Measurements from ENCODE around the gene WBP1L.

GRCh38 chr10:102745157-102745556 lies 1.4 kb downstream of the WBP1L start:
- TF ChIP-seq EZH2 (conservative IDR thresholded peaks at IDR 0.05; ENCODE audit: low read depth, low read length): no peak
- no peak for TF ChIP-seq CREB1 (IDR thresholded peaks at IDR 0.05)
- no peak for TF ChIP-seq CREB1 (CRISPR knock-in tag; IDR thresholded peaks at IDR 0.05)
- no peak for TF ChIP-seq SP1 (IDR thresholded peaks at IDR 0.05)
- TF ChIP-seq SP1 (CRISPR knock-in tag; IDR thresholded peaks at IDR 0.05): no peak
- TF ChIP-seq, protein P1, sequence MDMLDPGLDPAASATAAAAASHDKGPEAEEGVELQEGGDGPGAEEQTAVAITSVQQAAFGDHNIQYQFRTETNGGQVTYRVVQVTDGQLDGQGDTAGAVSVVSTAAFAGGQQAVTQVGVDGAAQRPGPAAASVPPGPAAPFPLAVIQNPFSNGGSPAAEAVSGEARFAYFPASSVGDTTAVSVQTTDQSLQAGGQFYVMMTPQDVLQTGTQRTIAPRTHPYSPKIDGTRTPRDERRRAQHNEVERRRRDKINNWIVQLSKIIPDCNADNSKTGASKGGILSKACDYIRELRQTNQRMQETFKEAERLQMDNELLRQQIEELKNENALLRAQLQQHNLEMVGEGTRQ (IDR thresholded peaks at IDR 0.05; ENCODE audit: low read depth, low read length): no peak
- TF ChIP-seq, protein P1 (CRISPR knock-in tag; IDR thresholded peaks at IDR 0.05; ENCODE audit: borderline replicate concordance): no peak
- no peak for TF ChIP-seq FOXM1 (CRISPR knock-in tag; IDR thresholded peaks at IDR 0.05)
- TF ChIP-seq, protein P2, sequence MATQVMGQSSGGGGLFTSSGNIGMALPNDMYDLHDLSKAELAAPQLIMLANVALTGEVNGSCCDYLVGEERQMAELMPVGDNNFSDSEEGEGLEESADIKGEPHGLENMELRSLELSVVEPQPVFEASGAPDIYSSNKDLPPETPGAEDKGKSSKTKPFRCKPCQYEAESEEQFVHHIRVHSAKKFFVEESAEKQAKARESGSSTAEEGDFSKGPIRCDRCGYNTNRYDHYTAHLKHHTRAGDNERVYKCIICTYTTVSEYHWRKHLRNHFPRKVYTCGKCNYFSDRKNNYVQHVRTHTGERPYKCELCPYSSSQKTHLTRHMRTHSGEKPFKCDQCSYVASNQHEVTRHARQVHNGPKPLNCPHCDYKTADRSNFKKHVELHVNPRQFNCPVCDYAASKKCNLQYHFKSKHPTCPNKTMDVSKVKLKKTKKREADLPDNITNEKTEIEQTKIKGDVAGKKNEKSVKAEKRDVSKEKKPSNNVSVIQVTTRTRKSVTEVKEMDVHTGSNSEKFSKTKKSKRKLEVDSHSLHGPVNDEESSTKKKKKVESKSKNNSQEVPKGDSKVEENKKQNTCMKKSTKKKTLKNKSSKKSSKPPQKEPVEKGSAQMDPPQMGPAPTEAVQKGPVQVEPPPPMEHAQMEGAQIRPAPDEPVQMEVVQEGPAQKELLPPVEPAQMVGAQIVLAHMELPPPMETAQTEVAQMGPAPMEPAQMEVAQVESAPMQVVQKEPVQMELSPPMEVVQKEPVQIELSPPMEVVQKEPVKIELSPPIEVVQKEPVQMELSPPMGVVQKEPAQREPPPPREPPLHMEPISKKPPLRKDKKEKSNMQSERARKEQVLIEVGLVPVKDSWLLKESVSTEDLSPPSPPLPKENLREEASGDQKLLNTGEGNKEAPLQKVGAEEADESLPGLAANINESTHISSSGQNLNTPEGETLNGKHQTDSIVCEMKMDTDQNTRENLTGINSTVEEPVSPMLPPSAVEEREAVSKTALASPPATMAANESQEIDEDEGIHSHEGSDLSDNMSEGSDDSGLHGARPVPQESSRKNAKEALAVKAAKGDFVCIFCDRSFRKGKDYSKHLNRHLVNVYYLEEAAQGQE (IDR thresholded peaks at IDR 0.05; ENCODE audit: borderline replicate concordance in 1 of 2, low read depth in 1 of 2, low read length in 2 of 2): no peak
- TF ChIP-seq ETV5 (CRISPR knock-in tag; IDR thresholded peaks at IDR 0.05; ENCODE audit: borderline replicate concordance): no peak
- no peak for TF ChIP-seq KLF9 (CRISPR knock-in tag; IDR thresholded peaks at IDR 0.05; ENCODE audit: low read depth)
- TF ChIP-seq KLF11 (CRISPR knock-in tag; IDR thresholded peaks at IDR 0.05): no peak
- no peak for TF ChIP-seq MTF1 (CRISPR knock-in tag; IDR thresholded peaks at IDR 0.05)
- TF ChIP-seq, protein P3, sequence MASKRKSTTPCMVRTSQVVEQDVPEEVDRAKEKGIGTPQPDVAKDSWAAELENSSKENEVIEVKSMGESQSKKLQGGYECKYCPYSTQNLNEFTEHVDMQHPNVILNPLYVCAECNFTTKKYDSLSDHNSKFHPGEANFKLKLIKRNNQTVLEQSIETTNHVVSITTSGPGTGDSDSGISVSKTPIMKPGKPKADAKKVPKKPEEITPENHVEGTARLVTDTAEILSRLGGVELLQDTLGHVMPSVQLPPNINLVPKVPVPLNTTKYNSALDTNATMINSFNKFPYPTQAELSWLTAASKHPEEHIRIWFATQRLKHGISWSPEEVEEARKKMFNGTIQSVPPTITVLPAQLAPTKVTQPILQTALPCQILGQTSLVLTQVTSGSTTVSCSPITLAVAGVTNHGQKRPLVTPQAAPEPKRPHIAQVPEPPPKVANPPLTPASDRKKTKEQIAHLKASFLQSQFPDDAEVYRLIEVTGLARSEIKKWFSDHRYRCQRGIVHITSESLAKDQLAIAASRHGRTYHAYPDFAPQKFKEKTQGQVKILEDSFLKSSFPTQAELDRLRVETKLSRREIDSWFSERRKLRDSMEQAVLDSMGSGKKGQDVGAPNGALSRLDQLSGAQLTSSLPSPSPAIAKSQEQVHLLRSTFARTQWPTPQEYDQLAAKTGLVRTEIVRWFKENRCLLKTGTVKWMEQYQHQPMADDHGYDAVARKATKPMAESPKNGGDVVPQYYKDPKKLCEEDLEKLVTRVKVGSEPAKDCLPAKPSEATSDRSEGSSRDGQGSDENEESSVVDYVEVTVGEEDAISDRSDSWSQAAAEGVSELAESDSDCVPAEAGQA (IDR thresholded peaks at IDR 0.05; ENCODE audit: low read depth): no peak
- TF ChIP-seq, protein P3 (CRISPR knock-in tag; IDR thresholded peaks at IDR 0.05; ENCODE audit: borderline replicate concordance): no peak
- TF ChIP-seq, protein P4, sequence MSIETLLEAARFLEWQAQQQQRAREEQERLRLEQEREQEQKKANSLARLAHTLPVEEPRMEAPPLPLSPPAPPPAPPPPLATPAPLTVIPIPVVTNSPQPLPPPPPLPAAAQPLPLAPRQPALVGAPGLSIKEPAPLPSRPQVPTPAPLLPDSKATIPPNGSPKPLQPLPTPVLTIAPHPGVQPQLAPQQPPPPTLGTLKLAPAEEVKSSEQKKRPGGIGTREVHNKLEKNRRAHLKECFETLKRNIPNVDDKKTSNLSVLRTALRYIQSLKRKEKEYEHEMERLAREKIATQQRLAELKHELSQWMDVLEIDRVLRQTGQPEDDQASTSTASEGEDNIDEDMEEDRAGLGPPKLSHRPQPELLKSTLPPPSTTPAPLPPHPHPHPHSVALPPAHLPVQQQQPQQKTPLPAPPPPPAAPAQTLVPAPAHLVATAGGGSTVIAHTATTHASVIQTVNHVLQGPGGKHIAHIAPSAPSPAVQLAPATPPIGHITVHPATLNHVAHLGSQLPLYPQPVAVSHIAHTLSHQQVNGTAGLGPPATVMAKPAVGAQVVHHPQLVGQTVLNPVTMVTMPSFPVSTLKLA (IDR thresholded peaks at IDR 0.05): no peak
- TF ChIP-seq, protein P5, sequence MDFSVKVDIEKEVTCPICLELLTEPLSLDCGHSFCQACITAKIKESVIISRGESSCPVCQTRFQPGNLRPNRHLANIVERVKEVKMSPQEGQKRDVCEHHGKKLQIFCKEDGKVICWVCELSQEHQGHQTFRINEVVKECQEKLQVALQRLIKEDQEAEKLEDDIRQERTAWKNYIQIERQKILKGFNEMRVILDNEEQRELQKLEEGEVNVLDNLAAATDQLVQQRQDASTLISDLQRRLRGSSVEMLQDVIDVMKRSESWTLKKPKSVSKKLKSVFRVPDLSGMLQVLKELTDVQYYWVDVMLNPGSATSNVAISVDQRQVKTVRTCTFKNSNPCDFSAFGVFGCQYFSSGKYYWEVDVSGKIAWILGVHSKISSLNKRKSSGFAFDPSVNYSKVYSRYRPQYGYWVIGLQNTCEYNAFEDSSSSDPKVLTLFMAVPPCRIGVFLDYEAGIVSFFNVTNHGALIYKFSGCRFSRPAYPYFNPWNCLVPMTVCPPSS (IDR thresholded peaks at IDR 0.05): no peak
